Heart right ventricle (tissue), 16 donors: ENCODE data around the gene CREB5. TPM values are rescaled to one million over a fixed set of nuclear protein-coding genes. Genes with fewer than 3 reads are reported as not detected.

Source experiments
- ATAC-seq, 8 donors: fragments of 200-7000 bp; cut with Tn5 transposase; one replicate each; pipeline ENCODE4 v1.9.1; 2020; ENCODE audit warnings: mild to moderate bottlenecking in 8 of 8, moderate library complexity in 8 of 8, moderate number of reproducible peaks in 1 of 8
- DNase-seq, 2 donors: peaks; one replicate each; pipeline ENCODE4 v3.0.0-alpha.2; 2020
- H3K27ac ChIP-seq, 10 donors: fragments of 200-600 bp; sonication (generic) in 2 of 10; one replicate each; pipeline versions ENCODE4 v1.5.0 to v1.8.0; 2020 to 2022; ENCODE audit warnings: mild to moderate bottlenecking in 3 of 10
- H3K27me3 ChIP-seq, 7 donors: fragments of 200-600 bp; one replicate each; pipeline ENCODE4 v1.8.0; 2021 to 2022; ENCODE audit warnings: mild to moderate bottlenecking in 2 of 7
- H3K36me3 ChIP-seq, 9 donors: fragments of 200-600 bp; sonication (generic) in 1 of 9; one replicate each; pipeline versions ENCODE4 v1.5.0 to v1.8.0; 2020 to 2022; ENCODE audit warnings: mild to moderate bottlenecking in 2 of 9
- H3K4me1 ChIP-seq, 9 donors: fragments of 200-600 bp; sonication (generic) in 1 of 9; one replicate each; pipeline versions ENCODE4 v1.5.0 to v1.8.0; 2020 to 2022; ENCODE audit warnings: mild to moderate bottlenecking in 4 of 9
- H3K4me3 ChIP-seq, 10 donors: fragments of 200-600 bp; sonication (generic) in 2 of 10; one replicate each; pipeline versions ENCODE4 v1.5.0 to v1.8.0; 2020 to 2022; ENCODE audit warnings: mild to moderate bottlenecking in 7 of 10, moderate library complexity in 2 of 10
- H3K9me3 ChIP-seq, 11 donors: fragments of 200-600 bp in 10 of 11; sonication (generic) in 2 of 11; one replicate each; pipeline versions ENCODE4 v1.5.0 to v1.8.0; 2013 to 2022; ENCODE audit warnings: mild to moderate bottlenecking in 2 of 11, control low read depth in 1 of 11, moderate library complexity in 1 of 11
- CTCF ChIP-seq, 9 donors: fragments of 200-600 bp; sonication (generic) in 2 of 9; IDR thresholded peaks; one replicate each; pipeline versions ENCODE4 v1.5.0 to v1.8.0; 2021 to 2022; ENCODE audit warnings: antibody characterized with exemption in 9 of 9, mild to moderate bottlenecking in 5 of 9, moderate library complexity in 1 of 9
- WGBS, 2 donors: extraction: QIAGEN DNeasy Blood & Tissue Kit; methylation state at CpG; one replicate each; pipeline ENCODE4 v1.1.7; 2013; ENCODE audit warnings: inconsistent platforms in 1 of 2; 5-methylcytosine and 5-hydroxymethylcytosine counted together
- intact Hi-C, 10 donors: fragments of 100-400 bp; cut with DNase I; formaldehyde crosslinking; loops; one replicate each; pipeline versions ENCODE4 v1.11.1 to v1.14.2; 2022
- polyA plus RNA-seq, 2 donors: library from polyadenylated mRNA; stranded (reverse); fragments of 200-250 nt; gene quantifications; one replicate each; pipeline ENCODE4 v1.2.3, GENCODE V29; 2013
- total RNA-seq, 10 donors: library from RNA; stranded (reverse); fragmentation: NEBNext Ultra II Directional in 3 of 10; extraction: Animal tissue kit (Norgen Biotek cat#: 25700) in 3 of 10; gene quantifications; one replicate each; pipeline versions ENCODE4 v1.2.1 to v1.2.4, GENCODE V29; 2021 to 2023
- donor health status: Arrhythmogenic right ventricular cardiomyopathy.
- donor health status: ischemic (EF 13 %, LVEDD 7.1; RV severe dilation, severe dysfunction).
- donor health status: healthy with polysubstance abuse.
- donor health status: DM: no; HTN: yes; CAD: no.
- donor health status: DM: no; HTN: no; CAD: no.
- donor health status: ischemic (EF 25% LVEDD 6.9; RV normal size, moderate dysfunction).
- donor health status: ischemic (EF 25% LVEDD 5.7; RV mildly dilated, moderate dysfunction).
- donor health status: healthy.
- donor health status: DM: yes; HTN: yes; CAD: no.
- donor health status: Ischemic cardiomyopathy.
- donor health status: ischemic (EF 35%, LVEDD 5.7; RV mildly dilated, moderate dysfunction).
- donor health status: nonischemic (EF 11% LVEDD 7.7; RV severe dilation, severe dysfunction).
- donor health status: DM: yes; HTN: yes; CAD: no.
- donor health status: PGD.
- donor health status: ischemic (EF 29% LVEDD 5.4; RV normal size, mild dysfunction).
- donor health status: nonischemic (EF 23%, LVEDD 6.1; RV moderate dilation, normal function).

CREB5 gene
- total and polyA plus RNA-seq, 12 donors: 4.7 to 170 (median 19.0) TPM

- Histone ChIP-seq H3K27ac (no peak overlapping the region), H3K36me3 (no peaks in the 10 kb centered on the region), H3K27me3 (no peaks in the 10 kb centered on the region), H3K4me3 (no peak overlapping the region), H3K4me1 (no peaks in the 10 kb centered on the region), H3K9me3 (peaks cover 0 to 6% (median 0%) of the 10 kb centered on the region in 11 donors)
- TF ChIP-seq CTCF (IDR thresholded peaks at IDR 0.05): no peak
- DNase-seq (no peak), ATAC-seq (no peak)
- 82 to 83% methylated on average over 1 of the region's 1 CpG for WGBS, 2 donors
- intact Hi-C loops: no loop called here
Observed at GRCh38 chr7:28466885-28467284, 54.6 kb downstream of the CREB5 start.

GRCh38 chr7:28469562-28469961, 57.2 kb downstream of the CREB5 start:
- DNase-seq: no peak
- intact Hi-C loops: no loop called here

GRCh38 chr7:28470344-28470743, 58.0 kb downstream of the CREB5 start:
- TF ChIP-seq CTCF (IDR thresholded peaks at IDR 0.05): no peak
- ATAC-seq (no peak), DNase-seq (no peak)
- WGBS, 2 donors: 93 to 100% methylated on average over 1 of the region's 1 CpG
- intact Hi-C loops: no loop called here
- no peaks in the 10 kb centered on the region for H3K27me3 ChIP-seq
- H3K36me3 ChIP-seq: no peaks in the 10 kb centered on the region
- H3K9me3 ChIP-seq: no peaks in the 10 kb centered on the region
- H3K4me1 ChIP-seq: peaks cover 0 to 12% (median 0%) of the 10 kb centered on the region in 9 donors
- H3K27ac ChIP-seq: no peak overlapping the region
- no peak overlapping the region for H3K4me3 ChIP-seq

More at GRCh38 chr7:28469562-28469961, 57.2 kb downstream of the CREB5 start:
- Histone ChIP-seq H3K36me3 (no peaks in the 10 kb centered on the region), H3K27me3 (no peaks in the 10 kb centered on the region), H3K4me1 (peaks cover 0 to 12% (median 0%) of the 10 kb centered on the region in 9 donors), H3K27ac (no peak overlapping the region), H3K9me3 (no peaks in the 10 kb centered on the region), H3K4me3 (no peak overlapping the region)
- no peak for ATAC-seq
- TF ChIP-seq CTCF (IDR thresholded peaks at IDR 0.05): no peak

- Histone ChIP-seq H3K36me3 (no peaks in the 10 kb centered on the region), H3K9me3 (no peaks in the 10 kb centered on the region), H3K4me3 (no peak overlapping the region), H3K4me1 (peaks cover 0 to 12% (median 0%) of the 10 kb centered on the region in 9 donors), H3K27me3 (no peaks in the 10 kb centered on the region), H3K27ac (no peak overlapping the region)
- intact Hi-C loops: no loop called here
- no peak for ATAC-seq
- no peak for DNase-seq
- TF ChIP-seq CTCF (IDR thresholded peaks at IDR 0.05): no peak
- WGBS, 2 donors: 82 to 83% methylated on average over 6 of the region's 6 CpGs
Observed at GRCh38 chr7:28472332-28472731, 60.0 kb downstream of the CREB5 start.
